ENCODE results near the gene IGSF22. TPM values are rescaled to one million over a fixed set of nuclear protein-coding genes. Genes with fewer than 3 reads are reported as not detected.
"Not testable (repeated sequence)": the region's sequence is repeated elsewhere in the genome, so short reads cannot be mapped to it uniquely, and the experiment has no call there.

Gene IGSF22
- total RNA-seq, 1 donor from 2014 or later: 0.89 TPM

GRCh38 chr11:18691467-18692140 is 34.4 kb downstream of the IGSF22 start:
- not testable (repeated sequence) for DNase-seq

DNA sequence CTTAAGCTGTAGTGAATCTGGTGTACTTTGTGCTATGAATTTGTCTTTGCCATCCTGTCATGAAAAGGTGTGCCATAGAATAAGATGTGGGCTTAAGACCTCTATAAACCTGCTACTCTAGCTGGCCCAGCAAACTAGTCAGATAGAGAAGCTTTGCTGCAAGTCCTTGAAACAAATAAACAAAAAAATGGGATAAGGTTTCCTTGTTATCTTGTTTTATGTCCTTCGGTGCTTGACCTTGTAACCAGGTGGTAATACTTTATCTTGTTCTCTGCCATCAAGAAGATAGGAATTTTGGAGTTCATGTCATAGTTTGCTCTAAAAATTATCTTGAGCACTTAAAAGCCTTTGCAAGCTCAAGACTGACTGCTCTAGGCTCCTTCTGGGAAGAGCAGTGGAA is 41.7 kb downstream of the IGSF22 start:
- no peak for DNase-seq

- DNase-seq: no peak
Measured at GRCh38 chr11:18682466-18682865, 43.5 kb downstream of the IGSF22 start.

- DNase-seq: not testable (repeated sequence)
Measured at GRCh38 chr11:18681949-18682348, 44.0 kb downstream of the IGSF22 start.

GRCh38 chr11:18677560-18677959 is 48.4 kb downstream of the IGSF22 start:
- no peak for DNase-seq

GRCh38 chr11:18676803-18677202 is 49.2 kb downstream of the IGSF22 start:
- no peak for DNase-seq

- DNase-seq: not testable (repeated sequence)
Measured at GRCh38 chr11:18672209-18672608, 53.8 kb downstream of the IGSF22 start.

DNA sequence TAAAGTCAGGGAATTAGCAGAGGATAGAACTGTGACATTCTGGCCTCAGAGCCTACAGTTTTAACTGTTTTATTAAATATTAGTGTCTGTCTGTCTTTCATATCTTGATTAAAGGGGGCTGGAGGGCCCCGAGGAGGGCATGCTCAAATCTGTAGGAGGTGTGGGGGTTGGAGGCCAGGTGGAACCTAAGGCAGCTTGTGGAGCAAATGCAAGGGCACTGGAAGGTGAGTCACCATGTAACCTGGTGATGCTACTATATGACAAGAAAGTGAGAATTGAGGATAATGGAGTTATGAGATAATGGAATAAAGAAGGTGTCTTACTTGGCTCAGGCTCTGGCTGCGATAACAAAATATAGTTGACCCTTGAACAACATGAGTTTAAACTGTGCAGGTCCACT is 54.7 kb downstream of the IGSF22 start:
- DNase-seq: no peak

DNA sequence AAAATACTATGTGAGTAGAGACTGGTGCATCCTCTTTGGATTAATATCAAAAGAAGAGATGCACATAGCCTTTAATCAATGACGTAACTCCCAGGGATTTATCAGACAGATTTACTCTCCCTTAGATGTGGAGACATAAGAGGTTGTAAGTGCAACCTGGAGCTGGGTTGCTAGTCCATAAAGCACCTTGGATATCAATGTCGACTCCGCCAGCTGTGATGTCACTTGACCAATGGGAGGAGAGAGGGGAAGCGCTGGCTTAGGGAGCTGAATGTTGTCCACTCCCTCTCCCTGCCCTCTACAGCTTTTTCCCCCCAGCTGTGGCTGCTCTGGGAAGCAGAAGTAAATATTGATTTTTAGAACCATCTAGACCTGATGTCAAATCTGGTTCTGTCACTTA is 56.3 kb downstream of the IGSF22 start:
- DNase-seq: no peak

DNA sequence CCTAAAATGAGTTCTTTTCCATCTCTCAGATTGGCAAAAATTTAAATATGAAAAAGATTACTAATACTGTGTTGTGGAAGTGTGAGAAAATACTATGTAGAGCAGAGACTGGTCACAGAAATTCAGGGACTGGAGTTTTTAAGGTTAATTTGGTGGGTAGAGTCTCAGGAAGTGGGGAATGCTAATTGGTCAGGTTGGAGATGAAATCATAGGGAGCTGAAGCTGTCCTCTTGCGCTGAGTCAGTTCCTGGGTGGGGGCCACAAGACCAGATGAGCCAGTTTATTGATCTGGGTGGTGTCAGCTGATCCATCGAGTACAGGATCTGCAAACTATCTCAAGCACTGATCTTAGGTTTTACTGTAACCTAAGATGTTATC is 56.8 kb downstream of the IGSF22 start:
- no peak for DNase-seq

DNA sequence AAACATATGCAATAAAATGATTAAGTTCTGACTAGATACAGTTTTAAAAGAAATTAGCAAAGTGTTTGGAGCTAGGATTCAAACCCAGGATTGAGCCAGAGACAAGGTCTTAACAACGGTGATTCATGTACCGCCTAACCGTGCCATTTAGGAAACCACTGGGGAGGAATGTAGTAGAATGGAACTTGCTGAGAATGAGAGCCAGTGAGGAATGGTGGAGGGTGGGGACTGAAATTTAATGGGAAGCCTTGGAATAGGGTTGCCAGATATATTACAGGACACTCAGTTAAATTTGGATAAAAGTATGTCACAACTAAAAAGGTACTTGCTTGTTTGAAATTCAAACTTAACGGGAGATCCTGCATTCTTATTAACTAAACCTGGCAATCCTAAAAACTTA is 57.9 kb downstream of the IGSF22 start:
- DNase-seq: no peak

DNA sequence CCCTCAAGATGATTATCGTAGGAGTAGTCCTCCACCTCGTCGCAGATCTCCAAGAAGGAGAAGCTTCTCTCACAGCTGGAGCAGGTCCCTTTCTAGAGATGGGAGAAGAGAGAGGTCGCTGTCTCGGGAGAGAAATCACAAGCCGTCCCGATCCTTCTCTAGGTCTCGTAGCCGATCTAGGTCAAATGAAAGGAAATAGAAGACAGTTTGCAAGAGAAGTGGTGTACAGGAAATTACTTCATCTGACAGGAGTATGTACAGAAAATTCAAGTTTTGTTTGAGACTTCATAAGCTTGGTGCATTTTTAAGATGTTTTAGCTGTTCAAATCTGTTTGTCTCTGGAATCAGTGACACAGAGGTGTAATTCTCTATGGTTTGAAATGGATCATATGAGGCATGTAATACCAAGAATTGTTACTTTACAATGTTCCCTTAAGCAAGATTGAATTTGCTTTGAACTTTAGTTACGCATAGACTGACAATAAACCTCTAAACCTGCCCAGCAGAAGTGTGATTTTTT is 60.6 kb downstream of the IGSF22 start:
- not testable (repeated sequence) for DNase-seq

GRCh38 chr11:18657673-18658072 is 68.3 kb downstream of the IGSF22 start:
- no peak for DNase-seq

Other genes with a start within 250 kb of the IGSF22 start
- gene TSG101, start 199.2 kb downstream of the IGSF22 start, total RNA-seq: 54.5 TPM
- 18.8 TPM for gene UEVLD, start 137.5 kb downstream of the IGSF22 start, total RNA-seq
- 2.6 TPM for gene MISFA, start 126.4 kb downstream of the IGSF22 start, total RNA-seq
- gene SPTY2D1, start 91.8 kb downstream of the IGSF22 start, total RNA-seq: 20.8 TPM
- 4.0 TPM for gene TMEM86A, start 27.4 kb downstream of the IGSF22 start, total RNA-seq
- gene PTPN5, start 65.6 kb upstream of the IGSF22 start, total RNA-seq: 0.69 TPM
- gene MRGPRX1, start 213.2 kb upstream of the IGSF22 start, total RNA-seq: not detected

All from skin of body (tissue), 2 donors.